ENCODE results near the gene IPP.
"Not testable (repeated sequence)": the region's sequence is repeated elsewhere in the genome, so short reads cannot be mapped to it uniquely, and the experiment has no call there.

Gene IPP

GRCh38 chr1:45718289-45718688 is 32.2 kb downstream of the IPP start:
- no peak overlapping the region for H3K9ac ChIP-seq (ENCODE audit: low read length)
- no peak overlapping the region for H2BK12ac ChIP-seq (ENCODE audit: low read length)
- H3K9me3 ChIP-seq (ENCODE audit: insufficient read depth, low read depth, low read length) = no peaks in the 10 kb centered on the region
- no peak overlapping the region for H2AFZ ChIP-seq (ENCODE audit: insufficient read depth, low read length, poor library complexity)
- H3K79me2 ChIP-seq (ENCODE audit: control insufficient read depth, insufficient read depth, low read length, poor library complexity) = no peaks in the 10 kb centered on the region
- H3K23ac ChIP-seq (ENCODE audit: low read length) = no peak overlapping the region
- no peaks in the 10 kb centered on the region for H3K4me1 ChIP-seq (ENCODE audit: control insufficient read depth in 1 of 2, insufficient read depth in 2 of 2, low read length in 2 of 2)
- H3K27ac ChIP-seq (ENCODE audit: low read depth, low read length) = no peak overlapping the region
- no peak overlapping the region for H2AK5ac ChIP-seq (ENCODE audit: low read length)
- no peak overlapping the region for H4K8ac ChIP-seq (ENCODE audit: low read depth, low read length)
- H2BK5ac ChIP-seq (ENCODE audit: low read depth, low read length, poor library complexity) = no peak overlapping the region
- no peak overlapping the region for H3K14ac ChIP-seq (ENCODE audit: low read length)
- H3K36me3 ChIP-seq (ENCODE audit: control insufficient read depth in 1 of 2, insufficient read depth in 2 of 2, low read length in 2 of 2) = no peaks in the 10 kb centered on the region
- WGBS (ENCODE audit: extremely low coverage, insufficient coverage, insufficient read length) = no CpG with 5 or more reads among the region's 1 CpG
- H4K12ac ChIP-seq (ENCODE audit: low read depth, low read length) = no peak overlapping the region
- no peaks in the 10 kb centered on the region for H3K79me1 ChIP-seq (ENCODE audit: low read length)
- H2BK120ac ChIP-seq (ENCODE audit: insufficient read depth, low read length, poor library complexity) = no peak overlapping the region
- no peak overlapping the region for H3K4me2 ChIP-seq (ENCODE audit: low read length)
- H3K27me3 ChIP-seq (ENCODE audit: insufficient read depth, low read length) = no peaks in the 10 kb centered on the region
- DNase-seq = no peak
- no peak overlapping the region for H3K4ac ChIP-seq (ENCODE audit: low read depth, low read length)
- no peak overlapping the region for H3K18ac ChIP-seq (ENCODE audit: low read length)
- H3K4me3 ChIP-seq (ENCODE audit: low read depth, low read length) = no peak overlapping the region
- H4K91ac ChIP-seq (ENCODE audit: low read depth, low read length) = no peak overlapping the region

- peak; percentile 31 to 44 for DNase-seq
- not testable (repeated sequence) for H3K9me3 ChIP-seq (ENCODE audit: insufficient read depth, low read depth, low read length); H3K9ac ChIP-seq (ENCODE audit: low read length); H3K4me1 ChIP-seq (ENCODE audit: control insufficient read depth in 1 of 2, insufficient read depth in 2 of 2, low read length in 2 of 2); H3K79me1 ChIP-seq (ENCODE audit: low read length); H4K12ac ChIP-seq (ENCODE audit: low read depth, low read length); H2BK12ac ChIP-seq (ENCODE audit: low read length); H3K14ac ChIP-seq (ENCODE audit: low read length); H3K4me2 ChIP-seq (ENCODE audit: low read length); H2BK5ac ChIP-seq (ENCODE audit: low read depth, low read length, poor library complexity); H2AK5ac ChIP-seq (ENCODE audit: low read length); H2BK120ac ChIP-seq (ENCODE audit: insufficient read depth, low read length, poor library complexity); H3K79me2 ChIP-seq (ENCODE audit: control insufficient read depth, insufficient read depth, low read length, poor library complexity); H3K36me3 ChIP-seq (ENCODE audit: control insufficient read depth in 1 of 2, insufficient read depth in 2 of 2, low read length in 2 of 2); H3K27ac ChIP-seq (ENCODE audit: low read depth, low read length); H3K4me3 ChIP-seq (ENCODE audit: low read depth, low read length); H4K8ac ChIP-seq (ENCODE audit: low read depth, low read length); H2AFZ ChIP-seq (ENCODE audit: insufficient read depth, low read length, poor library complexity); H3K27me3 ChIP-seq (ENCODE audit: insufficient read depth, low read length); H3K4ac ChIP-seq (ENCODE audit: low read depth, low read length); H4K91ac ChIP-seq (ENCODE audit: low read depth, low read length); H3K18ac ChIP-seq (ENCODE audit: low read length); H3K23ac ChIP-seq (ENCODE audit: low read length)
- WGBS (ENCODE audit: extremely low coverage, insufficient coverage, insufficient read length) = no CpG with 5 or more reads among the region's 8 CpGs
Measured at GRCh38 chr1:45717386-45717785, 33.1 kb downstream of the IPP start.

- WGBS (ENCODE audit: extremely low coverage, insufficient coverage, insufficient read length) = no CpG with 5 or more reads among the region's 3 CpGs
- Histone ChIP-seq H3K9ac (ENCODE audit: low read length) (no peak overlapping the region), H3K4me3 (ENCODE audit: low read depth, low read length) (no peak overlapping the region), H3K4ac (ENCODE audit: low read depth, low read length) (no peak overlapping the region), H4K8ac (ENCODE audit: low read depth, low read length) (no peak overlapping the region), H2BK12ac (ENCODE audit: low read length) (no peak overlapping the region), H3K27ac (ENCODE audit: low read depth, low read length) (no peak overlapping the region), H3K4me2 (ENCODE audit: low read length) (no peak overlapping the region), H3K36me3 (ENCODE audit: control insufficient read depth in 1 of 2, insufficient read depth in 2 of 2, low read length in 2 of 2) (peaks cover 0 to 2% of the 10 kb centered on the region in 2 experiments), H3K4me1 (ENCODE audit: control insufficient read depth in 1 of 2, insufficient read depth in 2 of 2, low read length in 2 of 2) (no peaks in the 10 kb centered on the region), H3K14ac (ENCODE audit: low read length) (no peak overlapping the region), H2AFZ (ENCODE audit: insufficient read depth, low read length, poor library complexity) (no peak overlapping the region), H2BK5ac (ENCODE audit: low read depth, low read length, poor library complexity) (no peak overlapping the region), H2BK120ac (ENCODE audit: insufficient read depth, low read length, poor library complexity) (no peak overlapping the region), H3K23ac (ENCODE audit: low read length) (no peak overlapping the region), H3K9me3 (ENCODE audit: insufficient read depth, low read depth, low read length) (no peaks in the 10 kb centered on the region), H4K91ac (ENCODE audit: low read depth, low read length) (no peak overlapping the region), H3K18ac (ENCODE audit: low read length) (no peak overlapping the region), H2AK5ac (ENCODE audit: low read length) (no peak overlapping the region), H3K79me2 (ENCODE audit: control insufficient read depth, insufficient read depth, low read length, poor library complexity) (no peaks in the 10 kb centered on the region), H3K79me1 (ENCODE audit: low read length) (no peaks in the 10 kb centered on the region), H3K27me3 (ENCODE audit: insufficient read depth, low read length) (no peaks in the 10 kb centered on the region), H4K12ac (ENCODE audit: low read depth, low read length) (no peak overlapping the region)
- no peak for DNase-seq
Measured at GRCh38 chr1:45716700-45717099, 33.8 kb downstream of the IPP start.

GRCh38 chr1:45713711-45714110 is 36.7 kb downstream of the IPP start:
- H2BK12ac ChIP-seq (ENCODE audit: low read length) = no peak overlapping the region
- no peak overlapping the region for H3K18ac ChIP-seq (ENCODE audit: low read length)
- H3K4ac ChIP-seq (ENCODE audit: low read depth, low read length) = no peak overlapping the region
- H3K9me3 ChIP-seq (ENCODE audit: insufficient read depth, low read depth, low read length) = no peaks in the 10 kb centered on the region
- no CpG with 5 or more reads among the region's 3 CpGs for WGBS (ENCODE audit: extremely low coverage, insufficient coverage, insufficient read length)
- H4K91ac ChIP-seq (ENCODE audit: low read depth, low read length) = no peak overlapping the region
- no peak overlapping the region for H3K23ac ChIP-seq (ENCODE audit: low read length)
- no peak for DNase-seq
- no peak overlapping the region for H3K4me3 ChIP-seq (ENCODE audit: low read depth, low read length)
- H3K27me3 ChIP-seq (ENCODE audit: insufficient read depth, low read length) = no peaks in the 10 kb centered on the region
- H3K27ac ChIP-seq (ENCODE audit: low read depth, low read length) = no peak overlapping the region
- no peak overlapping the region for H3K9ac ChIP-seq (ENCODE audit: low read length)
- no peaks in the 10 kb centered on the region for H3K79me2 ChIP-seq (ENCODE audit: control insufficient read depth, insufficient read depth, low read length, poor library complexity)
- no peak overlapping the region for H3K14ac ChIP-seq (ENCODE audit: low read length)
- H2AFZ ChIP-seq (ENCODE audit: insufficient read depth, low read length, poor library complexity) = no peak overlapping the region
- H3K36me3 ChIP-seq (ENCODE audit: control insufficient read depth in 1 of 2, insufficient read depth in 2 of 2, low read length in 2 of 2) = peaks cover 0 to 4% of the 10 kb centered on the region in 2 experiments
- H2AK5ac ChIP-seq (ENCODE audit: low read length) = no peak overlapping the region
- H3K79me1 ChIP-seq (ENCODE audit: low read length) = no peaks in the 10 kb centered on the region
- no peak overlapping the region for H2BK5ac ChIP-seq (ENCODE audit: low read depth, low read length, poor library complexity)
- H3K4me2 ChIP-seq (ENCODE audit: low read length) = no peak overlapping the region
- H4K12ac ChIP-seq (ENCODE audit: low read depth, low read length) = no peak overlapping the region
- H4K8ac ChIP-seq (ENCODE audit: low read depth, low read length) = no peak overlapping the region
- no peak overlapping the region for H2BK120ac ChIP-seq (ENCODE audit: insufficient read depth, low read length, poor library complexity)
- H3K4me1 ChIP-seq (ENCODE audit: control insufficient read depth in 1 of 2, insufficient read depth in 2 of 2, low read length in 2 of 2) = no peaks in the 10 kb centered on the region
